HCT116 (cell line): Measurements from ENCODE around the gene GMDS. TPM values are rescaled to one million over a fixed set of nuclear protein-coding genes. Genes with fewer than 3 reads are reported as not detected.

Experiments used
- ATAC-seq: fragments of 200-7000 bp; cut with Tn5 transposase; 2 replicates; pipeline ENCODE4 v1.9.1; 2020; ENCODE audit warnings: mild to moderate bottlenecking, moderate library complexity
- BruUV-seq: library from RNA; stranded (reverse); fragments of 400-500 nt; replicated peaks from 2 replicates; lab custom pipeline; 2021; lab: Mats Ljungman, UMichigan
- CTCF ChIA-PET: fragments of 300-600 bp; sonication (Branson Sonifier 250); formaldehyde crosslinking; loops from one replicate; lab custom pipeline; 2021; ENCODE audit warnings: antibody characterized with exemption; lab: Charles Lee
- POLR2A ChIA-PET: fragments of 300-600, 350-600 bp; sonication (Branson Sonifier 250); formaldehyde crosslinking; loops from one replicate; lab custom pipeline; 2021; ENCODE audit warnings: antibody characterized with exemption; lab: Charles Lee
- RAD21 ChIA-PET, 2 experiments: fragments of 300-600 bp; sonication (Branson Sonifier 250); formaldehyde crosslinking; loops; one replicate each; lab custom pipeline; 2023; ENCODE audit warnings: low total read pairs in 2 of 2; ENCODE audit not compliant: uncharacterized antibody in 2 of 2, unreplicated experiment in 2 of 2, low non-redundant PET in 1 of 2; lab: Charles Lee
- DNase-seq: peaks from one replicate; pipeline ENCODE4 v3.0.0-alpha.2; 2010; ENCODE audit warnings: low read depth, low spot score
- H2AFZ ChIP-seq: fragments of 200-600 bp; shearing (Covaris generic), sonication (generic); 2 replicates; pipeline ENCODE4 v1.6.1; 2017; ENCODE audit warnings: low read depth, mixed run types, mixed read lengths, antibody characterized with exemption, low read length; ENCODE audit not compliant: poor library complexity, severe bottlenecking
- H3K27ac ChIP-seq: 2 replicates; pipeline ENCODE4 v1.5.1; 2012; ENCODE audit warnings: low read depth, low read length
- H3K27me3 ChIP-seq: fragments of 200-600 bp; sonication (generic); 2 replicates; pipeline ENCODE4 v1.6.1; 2016; ENCODE audit warnings: mixed run types, low read length, mixed read lengths; ENCODE audit not compliant: insufficient read depth
- H3K36me3 ChIP-seq, 2 experiments: fragments of 200-500 bp in 1 of 2; fragments of 200-600 bp in 1 of 2; sonication (Bioruptor generic) in 1 of 2; sonication (generic) in 1 of 2; 2 replicates each; pipeline versions ENCODE4 v1.5.1 to v1.6.1; 2014 to 2016; ENCODE audit warnings: low read length in 2 of 2, inconsistent platforms in 1 of 2, mixed read lengths in 1 of 2, mixed run types in 1 of 2; ENCODE audit not compliant: insufficient read depth in 2 of 2, control insufficient read depth in 1 of 2
- H3K4me1 ChIP-seq, 2 experiments: fragments of 200-600 bp in 1 of 2; sonication (generic) in 1 of 2; 2 replicates each; pipeline versions ENCODE4 v1.5.1 to v1.6.1; 2012 to 2017; ENCODE audit warnings: low read length in 2 of 2, inconsistent platforms in 1 of 2, mild to moderate bottlenecking in 1 of 2, mixed read lengths in 1 of 2, mixed run types in 1 of 2, moderate library complexity in 1 of 2; ENCODE audit not compliant: insufficient read depth in 2 of 2, control insufficient read depth in 1 of 2
- H3K4me2 ChIP-seq: fragments of 200-600 bp; sonication (generic); 2 replicates; pipeline ENCODE4 v1.6.1; 2017; ENCODE audit warnings: mixed run types, low read length, mixed read lengths
- H3K4me3 ChIP-seq, 2 experiments: fragments of 200-600 bp in 1 of 2; sonication (generic) in 1 of 2; replicated peaks in 1 of 2; 2 replicates each; pipeline ENCODE4 v1.5.1; 2011 to 2016; ENCODE audit warnings: low read length in 2 of 2, control low read depth in 1 of 2, low read depth in 1 of 2, mild to moderate bottlenecking in 1 of 2, mixed read lengths in 1 of 2, mixed run types in 1 of 2
- H3K79me2 ChIP-seq: fragments of 200-600 bp; sonication (generic); 2 replicates; pipeline ENCODE4 v1.6.1; 2017; ENCODE audit warnings: mild to moderate bottlenecking, mixed run types, low read length, moderate library complexity, mixed read lengths; ENCODE audit not compliant: insufficient read depth
- H3K9ac ChIP-seq: fragments of 200-600 bp; sonication (generic); 2 replicates; pipeline ENCODE4 v1.6.1; 2016; ENCODE audit warnings: low read length, mixed read lengths
- H3K9me2 ChIP-seq: fragments of 200-600 bp; sonication (generic), shearing (Covaris generic); 2 replicates; pipeline ENCODE4 v1.6.1; 2017; ENCODE audit warnings: mixed run types, mild to moderate bottlenecking, moderate library complexity; ENCODE audit not compliant: insufficient read depth
- H3K9me3 ChIP-seq, 2 experiments: fragments of 200-500 bp in 1 of 2; fragments of 200-600 bp in 1 of 2; sonication (Bioruptor generic) in 1 of 2; sonication (generic) in 1 of 2; 2 replicates each; pipeline ENCODE4 v1.6.1; 2014 to 2017; ENCODE audit warnings: low read length in 2 of 2, mixed read lengths in 2 of 2, inconsistent platforms in 1 of 2, low read depth in 1 of 2, mild to moderate bottlenecking in 1 of 2, mixed run types in 1 of 2, moderate library complexity in 1 of 2; ENCODE audit not compliant: control insufficient read depth in 1 of 2, insufficient read depth in 1 of 2
- H4K20me1 ChIP-seq: fragments of 200-600 bp; sonication (generic), shearing (Covaris generic); 2 replicates; pipeline ENCODE4 v1.6.1; 2017; ENCODE audit warnings: mixed run types, mild to moderate bottlenecking, moderate library complexity; ENCODE audit not compliant: insufficient read depth
- CBX3 ChIP-seq: IDR thresholded peaks from 2 replicates; pipeline ENCODE4 v1.6.1; 2012; ENCODE audit warnings: low read depth
- CEBPB ChIP-seq: IDR thresholded peaks from 2 replicates; pipeline ENCODE4 v1.6.1; 2012; ENCODE audit warnings: low read depth
- CTCF ChIP-seq, 3 experiments: fragments of 200-600 bp in 1 of 3; sonication (generic) in 1 of 3; IDR thresholded peaks in 2 of 3; conservative IDR thresholded peaks in 1 of 3; 2 replicates each; pipeline ENCODE4 v1.5.1; 2012 to 2017; ENCODE audit warnings: low read depth in 2 of 3, low read length in 2 of 3, antibody characterized with exemption in 1 of 3, borderline replicate concordance in 1 of 3, control low read depth in 1 of 3, mild to moderate bottlenecking in 1 of 3, mixed read lengths in 1 of 3, mixed run types in 1 of 3, moderate library complexity in 1 of 3; ENCODE audit not compliant: insufficient read depth in 1 of 3
- ELF1 ChIP-seq: IDR thresholded peaks from 2 replicates; pipeline ENCODE4 v1.6.1; 2012; ENCODE audit warnings: low read depth, borderline replicate concordance
- EZH2 ChIP-seq: fragments of 200-600 bp; sonication (generic); IDR thresholded peaks from 2 replicates; pipeline ENCODE4 v1.6.1; 2017; ENCODE audit warnings: antibody characterized with exemption, mixed run types
- FOSL1 ChIP-seq: IDR thresholded peaks from 2 replicates; pipeline ENCODE4 v1.6.1; 2012; ENCODE audit warnings: low read depth
- JUND ChIP-seq: IDR thresholded peaks from 2 replicates; pipeline ENCODE4 v1.6.1; 2012
- MAX ChIP-seq: IDR thresholded peaks from 2 replicates; pipeline ENCODE4 v1.6.1; 2012
- POLR2A ChIP-seq: IDR thresholded peaks from 2 replicates; pipeline ENCODE4 v1.7.0; 2011; ENCODE audit warnings: borderline replicate concordance; ENCODE audit not compliant: insufficient read depth, insufficient read length; ENCODE audit errors: extremely low read depth
- RAD21 ChIP-seq: IDR thresholded peaks from 2 replicates; pipeline ENCODE4 v1.6.1; 2012; ENCODE audit warnings: low read depth, mild to moderate bottlenecking
- REST ChIP-seq: IDR thresholded peaks from 2 replicates; pipeline ENCODE4 v1.6.1; 2012; ENCODE audit warnings: low read depth
- SIN3A ChIP-seq: IDR thresholded peaks from 2 replicates; pipeline ENCODE4 v1.6.1; 2012; ENCODE audit warnings: low read depth
- SP1 ChIP-seq: IDR thresholded peaks from 2 replicates; pipeline ENCODE4 v1.6.1; 2012; ENCODE audit warnings: low read depth
- SRF ChIP-seq: IDR thresholded peaks from 2 replicates; pipeline ENCODE4 v1.6.1; 2012; ENCODE audit warnings: low read depth
- TCF7L2 ChIP-seq: IDR thresholded peaks from 2 replicates; pipeline ENCODE4 v1.7.0; 2011; ENCODE audit warnings: borderline replicate concordance, inconsistent platforms; ENCODE audit not compliant: insufficient read depth, insufficient read length; ENCODE audit errors: extremely low read depth
- YY1 ChIP-seq: IDR thresholded peaks from 2 replicates; pipeline ENCODE4 v1.6.1; 2011; ENCODE audit warnings: low read length, low read depth, moderate library complexity, mild to moderate bottlenecking; ENCODE audit not compliant: insufficient replicate concordance; ENCODE audit errors: extremely low read depth
- ZBTB33 ChIP-seq: IDR thresholded peaks from 2 replicates; pipeline ENCODE4 v1.6.1; 2011; ENCODE audit warnings: mild to moderate bottlenecking, low read length, moderate library complexity; ENCODE audit not compliant: insufficient replicate concordance; ENCODE audit errors: extremely low read depth
- ZFX ChIP-seq: fragments of 450-650 bp; IDR thresholded peaks from 2 replicates; pipeline ENCODE4 v1.6.1; 2017
- intact Hi-C: fragments of 100-400 bp; cut with micrococcal nuclease; formaldehyde crosslinking; loops from 2 replicates; pipeline ENCODE4 v1.10.0; 2022
- total RNA-seq: library from RNA; stranded (reverse); gene quantifications from one replicate; pipeline ENCODE4 v1.2.1, GENCODE V29; 2021; ENCODE audit not compliant: unreplicated experiment

Gene GMDS
- total RNA-seq, 1 experiment from 2014 or later: 34.4 TPM

- H3K36me3 ChIP-seq: no peaks in the 10 kb centered on the region
- no peaks in the 10 kb centered on the region for H4K20me1 ChIP-seq
- no peak overlapping the region for H2AFZ ChIP-seq
- no peaks in the 10 kb centered on the region for H3K4me1 ChIP-seq
- TF ChIP-seq POLR2A (no peak), SRF (no peak), JUND (no peak), CTCF (IDR thresholded peaks at IDR 0.05 in 2 of 3, conservative IDR thresholded peaks at IDR 0.05 in 1 of 3; ENCODE audit: borderline replicate concordance in 1 of 3, insufficient read depth in 1 of 3, low read depth in 2 of 3, low read length in 2 of 3) (no peak), FOSL1 (no peak), SIN3A (no peak), MAX (no peak), TCF7L2 (no peak), SP1 (no peak), CBX3 (no peak), YY1 (no peak), EZH2 (no peak), ZBTB33 (no peak), CEBPB (no peak), RAD21 (no peak), ELF1 (no peak), ZFX (no peak), REST (no peak)
- ATAC-seq (no peak), DNase-seq (no peak)
- no peak overlapping the region for H3K4me3 ChIP-seq
- no TSS peak for BruUV-seq
- ChIA-PET CTCF (no interaction called here), POLR2A (interaction anchor here (0.6 kb wide), 1 partner anchor 10 kb away, joined by 3 read pairs; no protein-coding TSS in a partner anchor), RAD21 (no interaction called here)
- H3K9me2 ChIP-seq: no peaks in the 10 kb centered on the region
- no peaks in the 10 kb centered on the region for H3K79me2 ChIP-seq
- H3K9me3 ChIP-seq: no peaks in the 10 kb centered on the region
- H3K27ac ChIP-seq: no peak overlapping the region
- intact Hi-C loops: no loop called here
- H3K27me3 ChIP-seq: no peaks in the 10 kb centered on the region
- no peak overlapping the region for H3K4me2 ChIP-seq
- H3K9ac ChIP-seq: no peak overlapping the region
These were observed 434.5 kb downstream of the GMDS start for GRCh38 chr6:1810880-1811279.
